HCT116 (cell line): ENCODE measurements around the gene HHLA2. TPM values are rescaled to one million over a fixed set of nuclear protein-coding genes. Genes with fewer than 3 reads are reported as not detected.
"Not testable (repeated sequence)": the region's sequence is repeated elsewhere in the genome, so short reads cannot be mapped to it uniquely, and the experiment has no call there.

Experiments used
- ATAC-seq: fragments of 200-7000 bp; cut with Tn5 transposase; 2 replicates; pipeline ENCODE4 v1.9.1; 2020; ENCODE audit warnings: mild to moderate bottlenecking, moderate library complexity
- BruUV-seq: library from RNA; stranded (reverse); fragments of 400-500 nt; replicated peaks from 2 replicates; lab custom pipeline; 2021; lab: Mats Ljungman, UMichigan
- CTCF ChIA-PET: fragments of 300-600 bp; sonication (Branson Sonifier 250); formaldehyde crosslinking; loops from one replicate; lab custom pipeline; 2021; ENCODE audit warnings: antibody characterized with exemption; lab: Charles Lee
- POLR2A ChIA-PET: fragments of 300-600, 350-600 bp; sonication (Branson Sonifier 250); formaldehyde crosslinking; loops from one replicate; lab custom pipeline; 2021; ENCODE audit warnings: antibody characterized with exemption; lab: Charles Lee
- RAD21 ChIA-PET, 2 experiments: fragments of 300-600 bp; sonication (Branson Sonifier 250); formaldehyde crosslinking; loops; one replicate each; lab custom pipeline; 2023; ENCODE audit warnings: low total read pairs in 2 of 2; ENCODE audit not compliant: uncharacterized antibody in 2 of 2, unreplicated experiment in 2 of 2, low non-redundant PET in 1 of 2; lab: Charles Lee
- DNase-seq: peaks from one replicate; pipeline ENCODE4 v3.0.0-alpha.2; 2010; ENCODE audit warnings: low read depth, low spot score
- H2AFZ ChIP-seq: fragments of 200-600 bp; shearing (Covaris generic), sonication (generic); 2 replicates; pipeline ENCODE4 v1.6.1; 2017; ENCODE audit warnings: low read depth, mixed run types, mixed read lengths, antibody characterized with exemption, low read length; ENCODE audit not compliant: poor library complexity, severe bottlenecking
- H3K27ac ChIP-seq: 2 replicates; pipeline ENCODE4 v1.5.1; 2012; ENCODE audit warnings: low read depth, low read length
- H3K27me3 ChIP-seq: fragments of 200-600 bp; sonication (generic); 2 replicates; pipeline ENCODE4 v1.6.1; 2016; ENCODE audit warnings: mixed run types, low read length, mixed read lengths; ENCODE audit not compliant: insufficient read depth
- H3K36me3 ChIP-seq, 2 experiments: fragments of 200-500 bp in 1 of 2; fragments of 200-600 bp in 1 of 2; sonication (Bioruptor generic) in 1 of 2; sonication (generic) in 1 of 2; 2 replicates each; pipeline versions ENCODE4 v1.5.1 to v1.6.1; 2014 to 2016; ENCODE audit warnings: low read length in 2 of 2, inconsistent platforms in 1 of 2, mixed read lengths in 1 of 2, mixed run types in 1 of 2; ENCODE audit not compliant: insufficient read depth in 2 of 2, control insufficient read depth in 1 of 2
- H3K4me1 ChIP-seq, 2 experiments: fragments of 200-600 bp in 1 of 2; sonication (generic) in 1 of 2; 2 replicates each; pipeline versions ENCODE4 v1.5.1 to v1.6.1; 2012 to 2017; ENCODE audit warnings: low read length in 2 of 2, inconsistent platforms in 1 of 2, mild to moderate bottlenecking in 1 of 2, mixed read lengths in 1 of 2, mixed run types in 1 of 2, moderate library complexity in 1 of 2; ENCODE audit not compliant: insufficient read depth in 2 of 2, control insufficient read depth in 1 of 2
- H3K4me2 ChIP-seq: fragments of 200-600 bp; sonication (generic); 2 replicates; pipeline ENCODE4 v1.6.1; 2017; ENCODE audit warnings: mixed run types, low read length, mixed read lengths
- H3K4me3 ChIP-seq, 2 experiments: fragments of 200-600 bp in 1 of 2; sonication (generic) in 1 of 2; replicated peaks in 1 of 2; 2 replicates each; pipeline ENCODE4 v1.5.1; 2011 to 2016; ENCODE audit warnings: low read length in 2 of 2, control low read depth in 1 of 2, low read depth in 1 of 2, mild to moderate bottlenecking in 1 of 2, mixed read lengths in 1 of 2, mixed run types in 1 of 2
- H3K79me2 ChIP-seq: fragments of 200-600 bp; sonication (generic); 2 replicates; pipeline ENCODE4 v1.6.1; 2017; ENCODE audit warnings: mild to moderate bottlenecking, mixed run types, low read length, moderate library complexity, mixed read lengths; ENCODE audit not compliant: insufficient read depth
- H3K9ac ChIP-seq: fragments of 200-600 bp; sonication (generic); 2 replicates; pipeline ENCODE4 v1.6.1; 2016; ENCODE audit warnings: low read length, mixed read lengths
- H3K9me2 ChIP-seq: fragments of 200-600 bp; sonication (generic), shearing (Covaris generic); 2 replicates; pipeline ENCODE4 v1.6.1; 2017; ENCODE audit warnings: mixed run types, mild to moderate bottlenecking, moderate library complexity; ENCODE audit not compliant: insufficient read depth
- H3K9me3 ChIP-seq, 2 experiments: fragments of 200-500 bp in 1 of 2; fragments of 200-600 bp in 1 of 2; sonication (Bioruptor generic) in 1 of 2; sonication (generic) in 1 of 2; 2 replicates each; pipeline ENCODE4 v1.6.1; 2014 to 2017; ENCODE audit warnings: low read length in 2 of 2, mixed read lengths in 2 of 2, inconsistent platforms in 1 of 2, low read depth in 1 of 2, mild to moderate bottlenecking in 1 of 2, mixed run types in 1 of 2, moderate library complexity in 1 of 2; ENCODE audit not compliant: control insufficient read depth in 1 of 2, insufficient read depth in 1 of 2
- H4K20me1 ChIP-seq: fragments of 200-600 bp; sonication (generic), shearing (Covaris generic); 2 replicates; pipeline ENCODE4 v1.6.1; 2017; ENCODE audit warnings: mixed run types, mild to moderate bottlenecking, moderate library complexity; ENCODE audit not compliant: insufficient read depth
- ATF3 ChIP-seq: IDR thresholded peaks from 2 replicates; pipeline ENCODE4 v1.6.1; 2012
- EZH2 ChIP-seq: fragments of 200-600 bp; sonication (generic); IDR thresholded peaks from 2 replicates; pipeline ENCODE4 v1.6.1; 2017; ENCODE audit warnings: antibody characterized with exemption, mixed run types
- EZH2phosphoT487 ChIP-seq: fragments of 200-600 bp; IDR thresholded peaks from 2 replicates; pipeline ENCODE4 v1.6.1; 2018; ENCODE audit warnings: antibody characterized with exemption, borderline replicate concordance
- JUND ChIP-seq: IDR thresholded peaks from 2 replicates; pipeline ENCODE4 v1.6.1; 2012
- MAX ChIP-seq: IDR thresholded peaks from 2 replicates; pipeline ENCODE4 v1.6.1; 2012
- POLR2A ChIP-seq: IDR thresholded peaks from 2 replicates; pipeline ENCODE4 v1.7.0; 2011; ENCODE audit warnings: borderline replicate concordance; ENCODE audit not compliant: insufficient read depth, insufficient read length; ENCODE audit errors: extremely low read depth
- POLR2AphosphoS5 ChIP-seq: IDR thresholded peaks from 2 replicates; pipeline ENCODE4 v1.6.1; 2011; ENCODE audit warnings: mild to moderate bottlenecking, low read depth, low read length, moderate library complexity
- SRF ChIP-seq: IDR thresholded peaks from 2 replicates; pipeline ENCODE4 v1.6.1; 2012; ENCODE audit warnings: low read depth
- TCF7L2 ChIP-seq: IDR thresholded peaks from 2 replicates; pipeline ENCODE4 v1.7.0; 2011; ENCODE audit warnings: borderline replicate concordance, inconsistent platforms; ENCODE audit not compliant: insufficient read depth, insufficient read length; ENCODE audit errors: extremely low read depth
- YY1 ChIP-seq: IDR thresholded peaks from 2 replicates; pipeline ENCODE4 v1.6.1; 2011; ENCODE audit warnings: low read length, low read depth, moderate library complexity, mild to moderate bottlenecking; ENCODE audit not compliant: insufficient replicate concordance; ENCODE audit errors: extremely low read depth
- intact Hi-C: fragments of 100-400 bp; cut with micrococcal nuclease; formaldehyde crosslinking; loops from 2 replicates; pipeline ENCODE4 v1.10.0; 2022
- total RNA-seq: library from RNA; stranded (reverse); gene quantifications from one replicate; pipeline ENCODE4 v1.2.1, GENCODE V29; 2021; ENCODE audit not compliant: unreplicated experiment
- TF ChIP-seq, protein P1 (sequence below): IDR thresholded peaks from 2 replicates; pipeline ENCODE4 v1.6.1; 2012; ENCODE audit warnings: low read depth
- TF ChIP-seq, protein P2 (sequence below): IDR thresholded peaks from 2 replicates; pipeline ENCODE4 v1.6.1; 2011; ENCODE audit warnings: mild to moderate bottlenecking, low read length, moderate library complexity; ENCODE audit not compliant: insufficient replicate concordance; ENCODE audit errors: extremely low read depth

Gene HHLA2
- total RNA-seq, 1 experiment from 2014 or later: not detected

GRCh38 chr3:108287146-108287545, 9.2 kb upstream of the HHLA2 start:
- Histone ChIP-seq H2AFZ (no peak overlapping the region), H3K79me2 (no peaks in the 10 kb centered on the region), H3K9me3 (no peaks in the 10 kb centered on the region), H3K36me3 (no peaks in the 10 kb centered on the region), H4K20me1 (no peaks in the 10 kb centered on the region), H3K9me2 (no peaks in the 10 kb centered on the region), H3K4me1 (no peaks in the 10 kb centered on the region), H3K4me2 (no peak overlapping the region), H3K9ac (no peak overlapping the region), H3K27ac (no peak overlapping the region), H3K4me3 (no peak overlapping the region), H3K27me3 (no peaks in the 10 kb centered on the region)
- POLR2A ChIA-PET: no interaction called here
- CTCF ChIA-PET: no interaction called here
- intact Hi-C loops: no loop called here
- ATAC-seq: no peak
- RAD21 ChIA-PET: no interaction called here
- BruUV-seq: no TSS peak
- TF ChIP-seq, protein P1, sequence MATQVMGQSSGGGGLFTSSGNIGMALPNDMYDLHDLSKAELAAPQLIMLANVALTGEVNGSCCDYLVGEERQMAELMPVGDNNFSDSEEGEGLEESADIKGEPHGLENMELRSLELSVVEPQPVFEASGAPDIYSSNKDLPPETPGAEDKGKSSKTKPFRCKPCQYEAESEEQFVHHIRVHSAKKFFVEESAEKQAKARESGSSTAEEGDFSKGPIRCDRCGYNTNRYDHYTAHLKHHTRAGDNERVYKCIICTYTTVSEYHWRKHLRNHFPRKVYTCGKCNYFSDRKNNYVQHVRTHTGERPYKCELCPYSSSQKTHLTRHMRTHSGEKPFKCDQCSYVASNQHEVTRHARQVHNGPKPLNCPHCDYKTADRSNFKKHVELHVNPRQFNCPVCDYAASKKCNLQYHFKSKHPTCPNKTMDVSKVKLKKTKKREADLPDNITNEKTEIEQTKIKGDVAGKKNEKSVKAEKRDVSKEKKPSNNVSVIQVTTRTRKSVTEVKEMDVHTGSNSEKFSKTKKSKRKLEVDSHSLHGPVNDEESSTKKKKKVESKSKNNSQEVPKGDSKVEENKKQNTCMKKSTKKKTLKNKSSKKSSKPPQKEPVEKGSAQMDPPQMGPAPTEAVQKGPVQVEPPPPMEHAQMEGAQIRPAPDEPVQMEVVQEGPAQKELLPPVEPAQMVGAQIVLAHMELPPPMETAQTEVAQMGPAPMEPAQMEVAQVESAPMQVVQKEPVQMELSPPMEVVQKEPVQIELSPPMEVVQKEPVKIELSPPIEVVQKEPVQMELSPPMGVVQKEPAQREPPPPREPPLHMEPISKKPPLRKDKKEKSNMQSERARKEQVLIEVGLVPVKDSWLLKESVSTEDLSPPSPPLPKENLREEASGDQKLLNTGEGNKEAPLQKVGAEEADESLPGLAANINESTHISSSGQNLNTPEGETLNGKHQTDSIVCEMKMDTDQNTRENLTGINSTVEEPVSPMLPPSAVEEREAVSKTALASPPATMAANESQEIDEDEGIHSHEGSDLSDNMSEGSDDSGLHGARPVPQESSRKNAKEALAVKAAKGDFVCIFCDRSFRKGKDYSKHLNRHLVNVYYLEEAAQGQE: no peak
- TF ChIP-seq TCF7L2: no peak
- no peak for TF ChIP-seq MAX
- TF ChIP-seq JUND: no peak
- no peak for TF ChIP-seq YY1
- no peak for TF ChIP-seq POLR2A
- TF ChIP-seq SRF: no peak
- TF ChIP-seq EZH2: no peak
- no peak for TF ChIP-seq EZH2phosphoT487
- no peak for TF ChIP-seq POLR2AphosphoS5
- TF ChIP-seq, protein P2, sequence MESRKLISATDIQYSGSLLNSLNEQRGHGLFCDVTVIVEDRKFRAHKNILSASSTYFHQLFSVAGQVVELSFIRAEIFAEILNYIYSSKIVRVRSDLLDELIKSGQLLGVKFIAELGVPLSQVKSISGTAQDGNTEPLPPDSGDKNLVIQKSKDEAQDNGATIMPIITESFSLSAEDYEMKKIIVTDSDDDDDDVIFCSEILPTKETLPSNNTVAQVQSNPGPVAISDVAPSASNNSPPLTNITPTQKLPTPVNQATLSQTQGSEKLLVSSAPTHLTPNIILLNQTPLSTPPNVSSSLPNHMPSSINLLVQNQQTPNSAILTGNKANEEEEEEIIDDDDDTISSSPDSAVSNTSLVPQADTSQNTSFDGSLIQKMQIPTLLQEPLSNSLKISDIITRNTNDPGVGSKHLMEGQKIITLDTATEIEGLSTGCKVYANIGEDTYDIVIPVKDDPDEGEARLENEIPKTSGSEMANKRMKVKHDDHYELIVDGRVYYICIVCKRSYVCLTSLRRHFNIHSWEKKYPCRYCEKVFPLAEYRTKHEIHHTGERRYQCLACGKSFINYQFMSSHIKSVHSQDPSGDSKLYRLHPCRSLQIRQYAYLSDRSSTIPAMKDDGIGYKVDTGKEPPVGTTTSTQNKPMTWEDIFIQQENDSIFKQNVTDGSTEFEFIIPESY: no peak
- no peak for TF ChIP-seq ATF3
- DNase-seq: no peak

GRCh38 chr3:108288193-108288592, 8.2 kb upstream of the HHLA2 start:
- H4K20me1 ChIP-seq, H3K9me2 ChIP-seq, DNase-seq, H3K79me2 ChIP-seq, RAD21 ChIA-PET, H3K36me3 ChIP-seq, H2AFZ ChIP-seq, H3K27me3 ChIP-seq, BruUV-seq, H3K4me1 ChIP-seq, H3K9ac ChIP-seq, POLR2A ChIA-PET, H3K9me3 ChIP-seq, H3K4me2 ChIP-seq, ATAC-seq, intact Hi-C loops, CTCF ChIA-PET, H3K4me3 ChIP-seq, H3K27ac ChIP-seq: not testable (repeated sequence)
